ENCODE data around the gene RAB5A. TPM values are rescaled to one million over a fixed set of nuclear protein-coding genes. Genes with fewer than 3 reads are reported as not detected.

The RAB5A gene
- total and polyA plus RNA-seq, 2 of the 4 experiments (the other 2 are of a cell fraction): 33.3 to 46.4 TPM

GRCh38 chr3:19945969-19946831 lies 697 bp upstream of the RAB5A start (continued):
- TF ChIP-seq CHD1 (IDR thresholded peaks at IDR 0.05; ENCODE audit: low read depth, low read length): no peak
- TF ChIP-seq MAZ (IDR thresholded peaks at IDR 0.05; ENCODE audit: borderline replicate concordance, low read depth, low read length): no peak

DNA sequence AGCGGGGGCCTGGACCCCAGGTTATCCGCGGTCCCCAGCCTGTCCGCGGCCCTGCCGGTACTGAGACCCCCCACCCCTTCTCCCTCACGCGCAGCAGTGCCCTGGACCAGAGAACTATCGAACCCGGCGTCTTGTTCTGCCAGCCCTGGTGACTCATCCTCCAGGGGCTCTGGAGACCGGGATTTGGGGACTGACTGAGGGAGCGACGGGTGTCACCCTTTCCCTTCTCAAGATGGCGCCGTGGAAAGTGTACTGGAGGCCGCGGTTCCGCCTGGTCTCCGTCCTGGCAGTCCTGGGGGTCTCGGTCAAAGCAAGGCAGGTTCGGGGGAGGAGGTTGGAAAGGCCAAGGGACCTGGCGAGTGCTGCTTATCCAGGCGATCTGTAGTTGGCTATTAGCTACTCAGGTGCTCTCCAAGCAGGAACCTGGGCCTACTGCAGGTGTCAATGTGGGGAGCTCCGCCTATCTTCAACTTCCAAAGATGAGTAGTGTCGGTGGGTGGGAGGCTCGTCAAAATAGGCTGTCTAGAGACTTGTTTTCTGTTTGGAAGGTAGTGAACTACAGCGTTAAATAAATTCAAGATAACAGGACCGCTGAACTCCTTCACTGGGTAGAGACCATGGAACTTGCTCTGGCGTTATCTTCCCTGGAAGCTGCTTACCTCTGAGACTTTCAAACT lies 790 bp downstream of the RAB5A start:
- 0% methylated on average over 3 of the region's 30 CpGs; no CpG with 5 or more reads in 1 of the 2 experiments for WGBS, 2 experiments (ENCODE audit: extremely low coverage in 2 of 2, insufficient read length in 1 of 2)
- BruUV-seq (replicated peaks): TSS peak; percentile 39
- Histone ChIP-seq H4K8ac (ENCODE audit: low read depth in 2 of 2, low read length in 2 of 2) (peak overlapping the region; percentile 79 to 81), H3K9me3 (ENCODE audit: control insufficient read depth, insufficient read depth, low read length) (no peaks in the 10 kb centered on the region), H3K4me3 (ENCODE audit: insufficient read depth, low read depth, low read length) (peak overlapping the region; percentile 95), H2AFZ (replicated peaks; ENCODE audit: low read length, poor library complexity) (peak overlapping the region; percentile 92), H3K4me1 (ENCODE audit: control insufficient read depth, insufficient read depth, low read length) (peaks cover 6% of the 10 kb centered on the region; the same call in 1 of the 2 replicates), H3K27ac (ENCODE audit: insufficient read depth, low read length) (peak overlapping the region; percentile 88), H3K14ac (replicated peaks; ENCODE audit: low read depth, low read length) (peak overlapping the region; percentile 95), H2BK120ac (ENCODE audit: low read depth, low read length) (peak overlapping the region; percentile 28; the same call in 1 of the 2 replicates), H3K36me3 (ENCODE audit: control insufficient read depth, insufficient read depth, low read length) (peaks cover 10% of the 10 kb centered on the region), H2BK15ac (ENCODE audit: low read depth, low read length) (peak overlapping the region; percentile 68; the same call in 1 of the 3 replicates), H3K23ac (ENCODE audit: low read depth, low read length) (peak overlapping the region; percentile 59), H4K5ac (ENCODE audit: low read depth, low read length) (peak overlapping the region; percentile 45), H3K9ac (ENCODE audit: low read depth, low read length) (peak overlapping the region; percentile 87), H4K20me1 (ENCODE audit: insufficient read depth, low read length) (peaks cover 32% of the 10 kb centered on the region), H3K4me2 (ENCODE audit: low read depth, low read length) (peak overlapping the region; percentile 100), H2AK5ac (ENCODE audit: low read depth, low read length) (peak overlapping the region; percentile 89), H3K56ac (ENCODE audit: extremely low read depth, insufficient read depth, low read length) (peak overlapping the region; percentile 33), H4K91ac (ENCODE audit: insufficient read depth, low read depth, low read length) (peak overlapping the region; percentile 85), H2BK5ac (ENCODE audit: low read depth, low read length, poor library complexity, severe bottlenecking) (peak overlapping the region; percentile 89), H3K27me3 (ENCODE audit: control insufficient read depth, insufficient read depth, low read length) (no peaks in the 10 kb centered on the region), H2BK20ac (ENCODE audit: low read depth, low read length) (no peak overlapping the region), H3K9me1 (ENCODE audit: insufficient read depth, low read length) (no peaks in the 10 kb centered on the region; the same call in 1 of the 2 replicates), H3K79me1 (ENCODE audit: low read depth in 1 of 2, low read length in 2 of 2) (peaks cover 5 to 20% of the 10 kb centered on the region in 2 experiments; a peak in 3 of 4 replicates), H3K4ac (ENCODE audit: low read depth, low read length) (peak overlapping the region; percentile 87), H3K18ac (ENCODE audit: low read depth, low read length) (peak overlapping the region; percentile 64), H2AK9ac (replicated peaks; ENCODE audit: low read depth, low read length, poor library complexity) (peak overlapping the region; percentile 100)
- TF ChIP-seq USF2 (IDR thresholded peaks at IDR 0.05; ENCODE audit: low read depth, low read length) (no peak), ELK1 (IDR thresholded peaks at IDR 0.05; ENCODE audit: borderline replicate concordance, low read depth, low read length) (no peak), BHLHE40 (IDR thresholded peaks at IDR 0.05; ENCODE audit: low read depth, low read length) (no peak), FOS (IDR thresholded peaks at IDR 0.05; ENCODE audit: low read depth, low read length) (0 out of 2 replicates have a peak, but pooled peaks have one; percentile 36)
- DNase-seq (peak; percentile 41), ATAC-seq (ENCODE audit: low read depth) (peak; percentile 37)
- CTCF ChIA-PET: no interaction called here
- intact Hi-C loops (cut with micrococcal nuclease): loop anchor here (1.0 to 5.0 kb wide), 3 partner anchors 58 to 240 kb away; partner anchors contain the start of genes KAT2B and SGO1
- dilution Hi-C loops (cut with HindIII; ENCODE audit: low sequenced_read_pairs, unreplicated experiment): no loop called here
- in situ Hi-C loops (cut with MboI; ENCODE audit: low sequenced_read_pairs): loop anchor here (10.0 kb wide), 1 partner anchor 237 kb away; the partner anchor contains the start of gene SGO1
- POLR2A ChIA-PET (ENCODE audit: unreplicated experiment): interaction anchor here (0.6 kb wide), 1 partner anchor 246 kb away, joined by 3 read pairs; no protein-coding TSS in a partner anchor

All from IMR-90 (cell line).